ENCODE data around the gene DLGAP1. TPM values are rescaled to one million over a fixed set of nuclear protein-coding genes. Genes with fewer than 3 reads are reported as not detected.

The DLGAP1 gene
- total and polyA plus RNA-seq, 2 experiments from 2014 or later = 17.0 to 48.5 TPM

DNA sequence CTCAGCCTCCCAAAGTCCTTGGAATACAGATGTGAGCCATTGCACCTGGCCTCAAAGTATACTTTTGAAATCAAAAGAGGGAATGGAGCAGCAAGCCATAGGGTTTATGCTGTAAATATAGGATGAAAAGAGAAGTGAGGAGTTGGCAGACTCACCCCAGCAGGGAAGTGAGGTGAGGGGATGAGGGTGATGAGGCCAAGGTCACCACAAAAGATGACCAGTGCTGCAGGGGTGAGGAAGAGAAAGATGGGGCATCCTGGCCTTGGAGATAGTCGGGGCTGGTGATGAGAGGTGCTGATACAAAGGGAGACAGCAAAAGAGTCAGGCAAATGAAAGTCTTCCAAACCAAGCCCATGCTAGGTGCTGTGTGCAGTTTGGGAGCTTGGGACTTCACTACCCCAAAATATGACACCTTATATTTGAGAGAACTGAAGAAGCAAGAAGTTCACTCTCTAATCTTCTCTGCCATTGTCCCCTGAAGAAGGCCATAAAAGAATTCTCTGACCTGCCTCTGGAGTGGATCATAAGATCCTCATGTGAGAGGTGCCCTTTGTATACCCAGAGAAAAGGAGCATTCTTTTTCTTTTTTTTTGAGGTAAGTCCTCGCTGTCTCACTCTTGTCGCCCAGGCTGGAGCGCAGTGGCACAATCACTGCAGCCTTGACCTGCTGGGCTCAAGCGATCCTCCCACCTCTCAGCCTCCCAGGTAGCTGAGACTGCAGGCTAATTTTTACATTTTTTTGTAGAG is 974.1 kb downstream of the DLGAP1 start (continued):
- TF ChIP-seq, protein P1, sequence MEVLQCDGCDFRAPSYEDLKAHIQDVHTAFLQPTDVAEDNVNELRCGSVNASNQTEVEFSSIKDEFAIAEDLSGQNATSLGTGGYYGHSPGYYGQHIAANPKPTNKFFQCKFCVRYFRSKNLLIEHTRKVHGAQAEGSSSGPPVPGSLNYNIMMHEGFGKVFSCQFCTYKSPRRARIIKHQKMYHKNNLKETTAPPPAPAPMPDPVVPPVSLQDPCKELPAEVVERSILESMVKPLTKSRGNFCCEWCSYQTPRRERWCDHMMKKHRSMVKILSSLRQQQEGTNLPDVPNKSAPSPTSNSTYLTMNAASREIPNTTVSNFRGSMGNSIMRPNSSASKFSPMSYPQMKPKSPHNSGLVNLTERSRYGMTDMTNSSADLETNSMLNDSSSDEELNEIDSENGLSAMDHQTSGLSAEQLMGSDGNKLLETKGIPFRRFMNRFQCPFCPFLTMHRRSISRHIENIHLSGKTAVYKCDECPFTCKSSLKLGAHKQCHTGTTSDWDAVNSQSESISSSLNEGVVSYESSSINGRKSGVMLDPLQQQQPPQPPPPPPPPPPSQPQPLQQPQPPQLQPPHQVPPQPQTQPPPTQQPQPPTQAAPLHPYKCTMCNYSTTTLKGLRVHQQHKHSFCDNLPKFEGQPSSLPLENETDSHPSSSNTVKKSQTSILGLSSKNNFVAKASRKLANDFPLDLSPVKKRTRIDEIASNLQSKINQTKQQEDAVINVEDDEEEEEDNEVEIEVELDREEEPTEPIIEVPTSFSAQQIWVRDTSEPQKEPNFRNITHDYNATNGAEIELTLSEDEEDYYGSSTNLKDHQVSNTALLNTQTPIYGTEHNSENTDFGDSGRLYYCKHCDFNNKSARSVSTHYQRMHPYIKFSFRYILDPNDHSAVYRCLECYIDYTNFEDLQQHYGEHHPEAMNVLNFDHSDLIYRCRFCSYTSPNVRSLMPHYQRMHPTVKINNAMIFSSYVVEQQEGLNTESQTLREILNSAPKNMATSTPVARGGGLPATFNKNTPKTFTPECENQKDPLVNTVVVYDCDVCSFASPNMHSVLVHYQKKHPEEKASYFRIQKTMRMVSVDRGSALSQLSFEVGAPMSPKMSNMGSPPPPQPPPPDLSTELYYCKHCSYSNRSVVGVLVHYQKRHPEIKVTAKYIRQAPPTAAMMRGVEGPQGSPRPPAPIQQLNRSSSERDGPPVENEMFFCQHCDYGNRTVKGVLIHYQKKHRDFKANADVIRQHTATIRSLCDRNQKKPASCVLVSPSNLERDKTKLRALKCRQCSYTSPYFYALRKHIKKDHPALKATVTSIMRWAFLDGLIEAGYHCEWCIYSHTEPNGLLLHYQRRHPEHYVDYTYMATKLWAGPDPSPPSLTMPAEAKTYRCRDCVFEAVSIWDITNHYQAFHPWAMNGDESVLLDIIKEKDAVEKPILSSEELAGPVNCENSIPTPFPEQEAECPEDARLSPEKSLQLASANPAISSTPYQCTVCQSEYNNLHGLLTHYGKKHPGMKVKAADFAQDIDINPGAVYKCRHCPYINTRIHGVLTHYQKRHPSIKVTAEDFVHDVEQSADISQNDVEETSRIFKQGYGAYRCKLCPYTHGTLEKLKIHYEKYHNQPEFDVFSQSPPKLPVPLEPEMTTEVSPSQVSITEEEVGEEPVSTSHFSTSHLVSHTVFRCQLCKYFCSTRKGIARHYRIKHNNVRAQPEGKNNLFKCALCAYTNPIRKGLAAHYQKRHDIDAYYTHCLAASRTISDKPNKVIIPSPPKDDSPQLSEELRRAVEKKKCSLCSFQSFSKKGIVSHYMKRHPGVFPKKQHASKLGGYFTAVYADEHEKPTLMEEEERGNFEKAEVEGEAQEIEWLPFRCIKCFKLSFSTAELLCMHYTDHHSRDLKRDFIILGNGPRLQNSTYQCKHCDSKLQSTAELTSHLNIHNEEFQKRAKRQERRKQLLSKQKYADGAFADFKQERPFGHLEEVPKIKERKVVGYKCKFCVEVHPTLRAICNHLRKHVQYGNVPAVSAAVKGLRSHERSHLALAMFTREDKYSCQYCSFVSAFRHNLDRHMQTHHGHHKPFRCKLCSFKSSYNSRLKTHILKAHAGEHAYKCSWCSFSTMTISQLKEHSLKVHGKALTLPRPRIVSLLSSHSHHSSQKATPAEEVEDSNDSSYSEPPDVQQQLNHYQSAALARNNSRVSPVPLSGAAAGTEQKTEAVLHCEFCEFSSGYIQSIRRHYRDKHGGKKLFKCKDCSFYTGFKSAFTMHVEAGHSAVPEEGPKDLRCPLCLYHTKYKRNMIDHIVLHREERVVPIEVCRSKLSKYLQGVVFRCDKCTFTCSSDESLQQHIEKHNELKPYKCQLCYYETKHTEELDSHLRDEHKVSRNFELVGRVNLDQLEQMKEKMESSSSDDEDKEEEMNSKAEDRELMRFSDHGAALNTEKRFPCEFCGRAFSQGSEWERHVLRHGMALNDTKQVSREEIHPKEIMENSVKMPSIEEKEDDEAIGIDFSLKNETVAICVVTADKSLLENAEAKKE (CRISPR knock-in tag; IDR thresholded peaks at IDR 0.05) = no peak
- TF ChIP-seq JUNB (IDR thresholded peaks at IDR 0.05; ENCODE audit: unreplicated experiment) (no peak), ZNF114 (CRISPR knock-in tag; IDR thresholded peaks at IDR 0.05) (no peak), STAT1 (IDR thresholded peaks at IDR 0.05; ENCODE audit: unreplicated experiment) (no peak)

DNA sequence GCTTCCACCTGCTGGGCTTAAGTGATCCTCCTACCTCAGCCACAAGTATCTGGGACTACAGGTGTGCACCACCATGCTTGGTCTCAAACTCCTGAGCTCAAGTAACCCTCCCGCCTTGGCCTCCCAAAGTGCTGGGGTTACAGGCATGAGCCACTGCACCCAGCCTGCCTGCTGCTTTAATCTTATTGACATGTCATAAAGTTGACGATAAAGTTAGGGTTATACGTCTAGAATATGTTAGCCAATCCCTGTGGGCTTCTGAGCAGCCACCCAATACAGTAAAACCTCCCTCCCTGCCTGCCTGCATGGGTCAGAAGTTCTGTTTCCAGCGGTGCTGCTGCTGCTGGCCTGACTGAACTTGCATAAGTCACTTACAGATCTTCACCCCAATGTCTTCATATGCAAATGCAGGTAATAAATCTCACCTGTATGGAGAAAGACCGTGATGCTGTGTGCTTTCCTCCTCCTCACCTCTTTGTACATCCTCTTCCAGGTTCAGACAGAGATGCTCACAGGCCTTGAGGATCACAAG is 975.1 kb downstream of the DLGAP1 start:
- ATAC-seq = no peak
- Mint-ChIP-seq H3K4me3 (no peak overlapping the region), H3K27me3 (ENCODE audit: insufficient read depth, low read depth, poor library complexity) (peaks cover 9% of the 10 kb centered on the region)

More for the DNA sequence above, 975.1 kb downstream of the DLGAP1 start:
- Mint-ChIP-seq H3K4me1 (peaks cover 20% of the 10 kb centered on the region), H3K36me3 (ENCODE audit: low read depth) (peaks cover 8% of the 10 kb centered on the region), H3K27ac (no peak overlapping the region), H3K9me3 (peaks cover 2% of the 10 kb centered on the region)
- Histone ChIP-seq H3K4me2 (no peak overlapping the region), H3K4me3 (no peak overlapping the region), H2AFZ (no peak overlapping the region), H3K79me2 (replicated peaks; ENCODE audit: insufficient read depth) (no peaks in the 10 kb centered on the region), H3K9me2 (ENCODE audit: insufficient read depth) (peaks cover 14% of the 10 kb centered on the region; the same call in 1 of the 2 replicates), H3F3A (replicated peaks; ENCODE audit: low read depth) (peaks cover 8% of the 10 kb centered on the region; the same call in 1 of the 2 replicates), H4K20me1 (replicated peaks; ENCODE audit: insufficient read depth) (no peaks in the 10 kb centered on the region), H3K4me1 (ENCODE audit: insufficient read depth) (peaks cover 4% of the 10 kb centered on the region; the same call in 1 of the 2 replicates), H3K27ac (ENCODE audit: low read depth) (no peak overlapping the region), H3K27me3 (ENCODE audit: insufficient read depth) (no peaks in the 10 kb centered on the region), H3K36me3 (ENCODE audit: insufficient read depth) (no peaks in the 10 kb centered on the region)
- DNase-seq (ENCODE audit: low spot score) = no peak
- no peak for TF ChIP-seq POLR2AphosphoS5 (IDR thresholded peaks at IDR 0.05; ENCODE audit: low read depth)
- TF ChIP-seq, protein P1 (CRISPR knock-in tag; IDR thresholded peaks at IDR 0.05) = no peak

Data from GM23338 (cell line).